Measurements from ENCODE around the gene STXBP6. TPM values are rescaled to one million over a fixed set of nuclear protein-coding genes. Genes with fewer than 3 reads are reported as not detected.
A peak's percentile ranks its signal among the peaks of the same experiment; 100 is the strongest.

Gene STXBP6
- 5.9 and 11.0 TPM in 2 replicates for total RNA-seq (ENCODE audit: low replicate concordance)

GRCh38 chr14:25049568-25050268 is at the start of gene STXBP6:
TSS of gene STXBP6 (minus strand) at chr14:25050147. CDS start at chr14:24974818, 75,329 bp downstream.
- no peaks in the 10 kb centered on the region for H3K9me3 ChIP-seq (ENCODE audit: low read depth)
- peak within 1 kb of the TSS; percentile 94 for H2AFZ ChIP-seq (replicated peaks)
- no peak within 1 kb of the TSS for H3K27ac ChIP-seq
- TF ChIP-seq EZH2phosphoT487 (IDR thresholded peaks at IDR 0.05) (peak; percentile 89), EZH2 (IDR thresholded peaks at IDR 0.05) (peak; percentile 81)
- TF ChIP-seq, protein P1, sequence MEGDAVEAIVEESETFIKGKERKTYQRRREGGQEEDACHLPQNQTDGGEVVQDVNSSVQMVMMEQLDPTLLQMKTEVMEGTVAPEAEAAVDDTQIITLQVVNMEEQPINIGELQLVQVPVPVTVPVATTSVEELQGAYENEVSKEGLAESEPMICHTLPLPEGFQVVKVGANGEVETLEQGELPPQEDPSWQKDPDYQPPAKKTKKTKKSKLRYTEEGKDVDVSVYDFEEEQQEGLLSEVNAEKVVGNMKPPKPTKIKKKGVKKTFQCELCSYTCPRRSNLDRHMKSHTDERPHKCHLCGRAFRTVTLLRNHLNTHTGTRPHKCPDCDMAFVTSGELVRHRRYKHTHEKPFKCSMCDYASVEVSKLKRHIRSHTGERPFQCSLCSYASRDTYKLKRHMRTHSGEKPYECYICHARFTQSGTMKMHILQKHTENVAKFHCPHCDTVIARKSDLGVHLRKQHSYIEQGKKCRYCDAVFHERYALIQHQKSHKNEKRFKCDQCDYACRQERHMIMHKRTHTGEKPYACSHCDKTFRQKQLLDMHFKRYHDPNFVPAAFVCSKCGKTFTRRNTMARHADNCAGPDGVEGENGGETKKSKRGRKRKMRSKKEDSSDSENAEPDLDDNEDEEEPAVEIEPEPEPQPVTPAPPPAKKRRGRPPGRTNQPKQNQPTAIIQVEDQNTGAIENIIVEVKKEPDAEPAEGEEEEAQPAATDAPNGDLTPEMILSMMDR (IDR thresholded peaks at IDR 0.05): no peak
- H3K4me1 ChIP-seq: peaks cover 5% of the 10 kb centered on the region
- peaks cover 10% of the 10 kb centered on the region for H3K4me1 Mint-ChIP-seq
- no peak within 1 kb of the TSS for H3K9ac ChIP-seq
- peak within 1 kb of the TSS; percentile 93 for H3K4me2 ChIP-seq
- H3K9me3 Mint-ChIP-seq: no peaks in the 10 kb centered on the region
- no peaks in the 10 kb centered on the region for H3K36me3 Mint-ChIP-seq
- H3K36me3 ChIP-seq: no peaks in the 10 kb centered on the region
- H3K27ac Mint-ChIP-seq: peak within 1 kb of the TSS; percentile 3
- H3K79me2 ChIP-seq (ENCODE audit: low read depth): no peaks in the 10 kb centered on the region
- peak; percentile 92 for DNase-seq (ENCODE audit: low spot score)
- peak within 1 kb of the TSS; percentile 92 for H3K4me3 Mint-ChIP-seq
- peaks cover 70% of the 10 kb centered on the region for H3K27me3 ChIP-seq
- H3K4me3 ChIP-seq: peak within 1 kb of the TSS; percentile 71
- H4K20me1 ChIP-seq (ENCODE audit: low read depth): no peaks in the 10 kb centered on the region
- no peaks in the 10 kb centered on the region for H3F3A ChIP-seq (ENCODE audit: low read depth)
- H3K27me3 Mint-ChIP-seq (ENCODE audit: insufficient read depth, low read depth): peaks cover 15% of the 10 kb centered on the region

DNA sequence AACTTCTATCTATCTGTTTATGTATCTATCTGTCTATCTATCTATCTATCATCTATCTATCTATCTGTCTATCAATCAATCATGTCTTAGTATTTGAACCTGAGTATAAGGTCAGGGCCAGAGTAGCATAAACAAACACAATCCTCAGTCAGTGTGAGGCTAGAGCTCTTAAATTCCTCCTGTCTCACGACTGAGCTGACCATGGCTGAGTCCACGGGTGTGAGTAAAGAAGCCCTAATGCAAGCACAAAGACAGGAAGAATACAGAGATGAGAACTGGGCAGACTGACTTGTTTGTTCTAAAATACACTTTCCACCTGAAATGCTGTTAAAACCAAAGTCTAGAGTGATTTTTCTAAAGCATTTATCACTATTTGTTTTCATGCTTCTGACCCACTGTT is 47.2 kb upstream of the STXBP6 start:
- Histone ChIP-seq H3K9ac (no peak overlapping the region), H4K20me1 (ENCODE audit: low read depth) (no peaks in the 10 kb centered on the region), H3K27me3 (no peaks in the 10 kb centered on the region), H2AFZ (replicated peaks) (no peak overlapping the region), H3F3A (ENCODE audit: low read depth) (no peaks in the 10 kb centered on the region), H3K4me2 (no peak overlapping the region), H3K79me2 (ENCODE audit: low read depth) (no peaks in the 10 kb centered on the region), H3K36me3 (no peaks in the 10 kb centered on the region), H3K4me1 (no peaks in the 10 kb centered on the region), H3K4me3 (no peak overlapping the region), H3K27ac (no peak overlapping the region), H3K9me3 (ENCODE audit: low read depth) (no peaks in the 10 kb centered on the region)
- Mint-ChIP-seq H3K27ac (no peak overlapping the region), H3K9me3 (no peaks in the 10 kb centered on the region), H3K27me3 (ENCODE audit: insufficient read depth, low read depth) (no peaks in the 10 kb centered on the region), H3K4me3 (no peak overlapping the region), H3K36me3 (no peaks in the 10 kb centered on the region), H3K4me1 (no peaks in the 10 kb centered on the region)
- no peak for DNase-seq (ENCODE audit: low spot score)
- no peak for TF ChIP-seq EZH2 (IDR thresholded peaks at IDR 0.05)
- no peak for TF ChIP-seq EZH2phosphoT487 (IDR thresholded peaks at IDR 0.05)
- TF ChIP-seq, protein P1 (IDR thresholded peaks at IDR 0.05): no peak

- Histone ChIP-seq H3K36me3 (no peaks in the 10 kb centered on the region), H3K79me2 (ENCODE audit: low read depth) (no peaks in the 10 kb centered on the region), H4K20me1 (ENCODE audit: low read depth) (no peaks in the 10 kb centered on the region), H3K4me3 (no peak overlapping the region), H3K9ac (no peak overlapping the region), H3F3A (ENCODE audit: low read depth) (no peaks in the 10 kb centered on the region), H3K27ac (no peak overlapping the region), H2AFZ (replicated peaks) (peak overlapping the region; percentile 38), H3K9me3 (ENCODE audit: low read depth) (no peaks in the 10 kb centered on the region), H3K4me2 (no peak overlapping the region), H3K4me1 (no peaks in the 10 kb centered on the region), H3K27me3 (no peaks in the 10 kb centered on the region)
- H3K36me3 Mint-ChIP-seq: no peaks in the 10 kb centered on the region
- H3K4me3 Mint-ChIP-seq: no peak overlapping the region
- TF ChIP-seq EZH2phosphoT487 (IDR thresholded peaks at IDR 0.05) (no peak), EZH2 (IDR thresholded peaks at IDR 0.05) (no peak)
- TF ChIP-seq, protein P1 (IDR thresholded peaks at IDR 0.05): no peak
- no peaks in the 10 kb centered on the region for H3K27me3 Mint-ChIP-seq (ENCODE audit: insufficient read depth, low read depth)
- no peaks in the 10 kb centered on the region for H3K9me3 Mint-ChIP-seq
- no peaks in the 10 kb centered on the region for H3K4me1 Mint-ChIP-seq
- H3K27ac Mint-ChIP-seq: no peak overlapping the region
- DNase-seq (ENCODE audit: low spot score): no peak
These were observed 45.9 kb upstream of the STXBP6 start for GRCh38 chr14:25095736-25096437.

Measured in neural progenitor cell (in vitro differentiated cells).